Hematopoietic multipotent progenitor cell treated with erythropoietin and hydrocortisone succinate and interleukin-3 and kit ligand, for 4 days (in vitro differentiated cells): Measurements from ENCODE around the gene FGF11.
"Not testable (repeated sequence)": the region's sequence is repeated elsewhere in the genome, so short reads cannot be mapped to it uniquely, and the experiment has no call there.

Experiments used
- DNase-seq: peaks from one replicate; pipeline ENCODE4 v3.0.0-alpha.2; 2015

Gene FGF11

GRCh38 chr17:7464081-7464480 is 24.8 kb downstream of the FGF11 start:
- no peak for DNase-seq

DNA sequence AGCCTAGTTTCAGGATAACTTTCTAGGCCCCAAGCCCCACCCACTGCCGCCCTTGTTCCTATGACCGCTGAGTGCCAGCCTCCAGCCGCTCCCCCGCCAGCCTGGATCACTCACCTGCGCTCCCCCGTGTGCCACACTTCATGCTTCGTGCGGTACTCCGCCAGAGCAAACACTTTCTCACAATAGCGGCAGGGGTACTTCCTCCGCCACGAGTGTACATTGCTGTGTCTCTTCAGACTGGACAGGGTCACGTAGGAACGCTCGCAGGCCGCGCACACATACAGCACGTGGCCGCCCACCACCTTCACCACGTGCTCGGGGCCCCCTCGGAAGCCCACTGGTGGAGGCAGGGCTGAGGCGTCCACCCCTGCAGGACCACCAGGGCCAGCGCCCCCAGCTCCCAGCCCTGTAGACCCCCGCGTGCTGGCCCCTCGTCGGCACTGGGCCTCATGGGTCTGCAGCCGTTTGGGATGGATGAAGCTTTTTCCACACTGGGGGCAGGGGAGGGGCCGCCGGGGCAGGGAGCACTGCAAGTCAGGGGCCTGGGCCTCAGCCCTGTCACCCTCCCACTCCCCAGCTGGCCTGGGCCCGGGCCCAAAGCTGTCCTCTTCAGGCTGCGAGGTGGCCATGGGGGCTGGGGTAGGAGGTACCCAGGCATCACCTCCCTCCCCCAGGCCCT is 26.4 kb downstream of the FGF11 start:
- no peak for DNase-seq

DNA sequence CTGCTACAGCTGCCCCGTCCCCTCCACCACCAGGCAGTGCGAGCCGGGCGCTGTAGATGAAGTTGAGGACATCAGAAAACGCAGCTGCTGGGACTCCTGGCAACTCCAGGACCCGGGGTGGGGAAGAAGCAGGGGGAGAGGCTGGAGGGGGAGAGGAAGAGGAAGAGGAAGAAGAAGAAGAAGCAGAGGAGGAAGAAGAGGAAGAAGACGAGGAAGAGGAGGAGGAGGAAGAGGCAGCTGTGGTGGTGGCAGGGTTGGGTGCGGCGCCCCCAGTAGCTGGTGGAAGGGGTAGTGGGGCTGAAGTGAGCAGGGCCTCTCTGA is 27.0 kb downstream of the FGF11 start:
- DNase-seq, result no peak

GRCh38 chr17:7466639-7467341 is 27.5 kb downstream of the FGF11 start:
- DNase-seq, result peak; percentile 57

GRCh38 chr17:7467498-7467897 is 28.2 kb downstream of the FGF11 start:
- no peak for DNase-seq

- DNase-seq, result no peak
Measured at GRCh38 chr17:7468290-7468689, 29.0 kb downstream of the FGF11 start.

- DNase-seq, result no peak
Measured at GRCh38 chr17:7468804-7469389, 29.6 kb downstream of the FGF11 start.

DNA sequence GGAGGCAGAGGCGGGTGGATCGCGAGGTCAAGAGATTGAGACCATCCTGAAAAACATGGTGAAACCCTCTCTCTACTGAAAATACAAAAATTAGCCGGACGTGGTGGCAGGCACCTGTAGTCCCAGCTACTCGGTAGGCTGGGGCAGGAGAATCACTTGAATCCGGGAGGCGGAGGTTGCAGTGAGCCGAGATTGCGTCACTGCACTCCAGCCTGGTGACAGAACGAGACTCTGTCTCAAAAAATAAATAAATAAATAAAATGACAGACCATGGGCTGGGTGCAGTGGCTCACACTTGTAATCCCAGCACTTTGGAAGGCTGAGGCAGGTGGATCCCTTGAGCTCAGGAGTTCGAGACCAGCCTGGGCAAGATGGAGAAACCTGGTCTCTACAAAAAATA is 30.5 kb downstream of the FGF11 start:
- not testable (repeated sequence) for DNase-seq

GRCh38 chr17:7470457-7470973 is 31.2 kb downstream of the FGF11 start:
- not testable (repeated sequence) for DNase-seq

DNA sequence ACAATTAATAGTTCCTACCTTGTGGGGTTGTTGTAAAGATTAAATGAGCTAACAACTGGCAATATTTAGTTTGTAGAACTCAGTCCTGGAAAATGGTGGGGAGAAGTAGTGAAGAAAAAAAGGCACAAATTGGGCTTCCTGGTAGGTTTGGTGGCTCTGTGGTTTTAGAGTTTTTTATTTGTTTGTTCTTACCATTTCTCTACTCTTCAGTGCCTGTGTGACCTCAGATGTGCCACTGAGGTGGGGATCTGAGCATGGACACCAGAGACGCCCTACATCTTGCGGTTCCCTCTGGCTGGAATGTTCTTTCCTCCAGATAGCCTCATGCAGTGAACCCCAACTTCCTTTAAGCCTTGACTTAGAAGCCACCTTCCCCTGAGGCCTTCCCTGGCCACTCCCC is 32.4 kb downstream of the FGF11 start:
- no peak for DNase-seq

DNA sequence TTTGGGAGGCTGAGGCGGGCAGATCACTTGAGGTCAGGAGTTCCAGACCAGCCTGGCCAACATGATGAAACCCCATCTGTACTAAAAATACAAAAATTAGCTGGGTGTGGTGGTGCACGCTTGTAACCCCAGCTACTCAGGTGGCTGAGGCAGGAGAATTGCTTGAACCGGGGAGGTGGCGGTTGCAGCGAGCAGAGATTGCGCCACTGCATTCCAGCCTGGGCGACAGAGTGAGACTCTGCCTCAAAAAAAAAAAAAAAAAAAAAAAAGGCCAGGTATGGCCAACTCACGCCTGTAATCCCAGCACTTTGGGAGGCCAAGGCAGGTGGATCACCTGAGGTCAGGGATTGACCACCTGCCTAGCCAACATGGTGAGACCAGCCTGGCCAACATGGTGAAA is 35.5 kb downstream of the FGF11 start:
- DNase-seq, result not testable (repeated sequence)

DNA sequence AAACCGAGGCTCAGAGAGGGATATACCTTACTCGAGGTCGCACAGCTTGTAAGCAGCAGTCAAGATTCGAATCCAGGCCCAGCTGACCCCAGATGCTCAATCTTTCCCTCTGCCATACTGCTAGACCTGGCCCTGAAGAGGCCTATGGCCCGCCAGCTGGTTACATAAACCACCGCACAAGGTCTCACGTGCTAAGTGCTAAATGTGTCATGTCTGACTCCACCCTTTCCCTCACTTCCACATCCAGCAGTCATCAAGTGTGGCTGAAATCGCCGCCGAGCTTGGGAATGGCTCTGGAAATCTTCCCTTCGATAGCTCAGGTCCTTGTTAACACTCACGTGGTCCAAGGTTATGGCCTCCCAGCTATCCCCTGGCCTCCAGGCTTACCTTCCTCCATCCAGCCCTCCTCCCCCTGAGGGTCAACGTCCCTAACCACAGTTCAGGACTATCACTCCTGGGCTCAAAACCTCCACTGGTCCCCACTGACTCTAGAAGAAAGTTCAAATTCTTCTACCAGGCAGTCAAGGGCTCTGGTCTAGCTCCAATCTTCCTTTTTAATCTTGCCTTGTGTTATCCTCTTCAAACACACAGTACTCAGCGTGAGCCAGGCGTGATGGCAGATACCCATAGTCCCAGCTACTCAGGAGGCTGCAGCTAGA is 36.6 kb downstream of the FGF11 start:
- DNase-seq, result peak; percentile 88

- DNase-seq, result no peak
Measured at GRCh38 chr17:7476494-7476893, 37.2 kb downstream of the FGF11 start.

- no peak for DNase-seq
Measured at GRCh38 chr17:7476951-7477350, 37.6 kb downstream of the FGF11 start.

- DNase-seq, result peak; percentile 83
Measured at GRCh38 chr17:7477392-7478275, 38.3 kb downstream of the FGF11 start.

DNA sequence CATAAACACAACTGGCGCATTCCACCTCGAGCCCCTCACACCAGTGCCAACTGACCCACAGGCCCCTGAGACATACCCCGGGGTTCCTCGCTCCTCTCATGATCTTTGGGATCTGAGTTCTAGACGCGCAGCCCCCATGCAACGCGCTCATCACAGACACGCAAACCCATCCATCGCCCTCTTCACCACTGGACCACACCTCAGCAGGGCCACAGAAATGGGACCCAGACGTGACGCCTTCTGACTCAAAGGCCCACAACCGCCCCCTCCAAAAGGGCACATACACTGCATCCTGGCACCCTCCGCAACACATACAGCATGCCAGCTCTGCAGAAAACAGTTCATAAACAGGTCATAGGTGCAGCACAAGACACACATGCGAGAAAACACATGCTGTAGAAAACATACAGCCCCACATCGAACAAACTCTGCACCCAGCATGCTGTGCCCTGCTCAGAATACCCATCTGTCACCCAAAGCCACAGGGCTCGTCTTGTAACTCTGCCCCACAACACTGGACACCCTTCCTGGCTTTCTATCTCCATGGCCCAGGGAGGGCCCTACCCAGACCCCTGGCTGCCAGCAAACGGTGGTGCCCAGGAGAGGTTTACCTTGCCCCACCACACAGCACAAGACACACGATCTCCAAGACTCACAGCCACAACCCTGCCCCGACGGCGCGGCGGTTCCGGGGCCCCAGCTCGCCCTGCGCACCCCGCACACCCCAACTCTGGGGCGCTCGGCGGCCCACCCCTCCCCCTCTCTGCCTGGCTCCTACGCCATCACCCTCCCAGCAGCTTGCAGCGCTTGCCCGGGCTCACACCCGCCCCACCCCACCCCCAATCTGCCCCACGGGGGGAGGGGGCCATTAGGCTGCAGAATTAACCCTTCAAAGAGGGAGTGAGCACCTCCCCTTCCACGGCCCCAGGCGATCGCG is 39.2 kb downstream of the FGF11 start:
- DNase-seq, result peak; percentile 87

- peak; percentile 74 for DNase-seq
Measured at GRCh38 chr17:7479213-7480088, 40.1 kb downstream of the FGF11 start, which contains the start of gene ZBTB4. Gene ZBTB4, minus strand, starts transcription at chr17:7479631. Its CDS starts 12,830 bp downstream, at chr17:7466801.

- DNase-seq, result no peak
Measured at GRCh38 chr17:7480089-7480384, 40.7 kb downstream of the FGF11 start.

GRCh38 chr17:7481275-7481674 is 42.0 kb downstream of the FGF11 start, which contains the start of gene SLC35G6:
Gene SLC35G6, plus strand, starts transcription at chr17:7481446. Its CDS starts 71 bp downstream, at chr17:7481517.
- DNase-seq, result not testable (repeated sequence)
